ENCODE measurements around the gene C1orf122. TPM values are rescaled to one million over a fixed set of nuclear protein-coding genes. Genes with fewer than 3 reads are reported as not detected.
A peak's percentile ranks its signal among the peaks of the same experiment; 100 is the strongest.

Gene C1orf122
- total and polyA plus RNA-seq, 2 of the 13 experiments (the other 11 are each of a cell fraction or from before 2014, with no cell fraction given): 18.7 to 40.6 TPM

DNA sequence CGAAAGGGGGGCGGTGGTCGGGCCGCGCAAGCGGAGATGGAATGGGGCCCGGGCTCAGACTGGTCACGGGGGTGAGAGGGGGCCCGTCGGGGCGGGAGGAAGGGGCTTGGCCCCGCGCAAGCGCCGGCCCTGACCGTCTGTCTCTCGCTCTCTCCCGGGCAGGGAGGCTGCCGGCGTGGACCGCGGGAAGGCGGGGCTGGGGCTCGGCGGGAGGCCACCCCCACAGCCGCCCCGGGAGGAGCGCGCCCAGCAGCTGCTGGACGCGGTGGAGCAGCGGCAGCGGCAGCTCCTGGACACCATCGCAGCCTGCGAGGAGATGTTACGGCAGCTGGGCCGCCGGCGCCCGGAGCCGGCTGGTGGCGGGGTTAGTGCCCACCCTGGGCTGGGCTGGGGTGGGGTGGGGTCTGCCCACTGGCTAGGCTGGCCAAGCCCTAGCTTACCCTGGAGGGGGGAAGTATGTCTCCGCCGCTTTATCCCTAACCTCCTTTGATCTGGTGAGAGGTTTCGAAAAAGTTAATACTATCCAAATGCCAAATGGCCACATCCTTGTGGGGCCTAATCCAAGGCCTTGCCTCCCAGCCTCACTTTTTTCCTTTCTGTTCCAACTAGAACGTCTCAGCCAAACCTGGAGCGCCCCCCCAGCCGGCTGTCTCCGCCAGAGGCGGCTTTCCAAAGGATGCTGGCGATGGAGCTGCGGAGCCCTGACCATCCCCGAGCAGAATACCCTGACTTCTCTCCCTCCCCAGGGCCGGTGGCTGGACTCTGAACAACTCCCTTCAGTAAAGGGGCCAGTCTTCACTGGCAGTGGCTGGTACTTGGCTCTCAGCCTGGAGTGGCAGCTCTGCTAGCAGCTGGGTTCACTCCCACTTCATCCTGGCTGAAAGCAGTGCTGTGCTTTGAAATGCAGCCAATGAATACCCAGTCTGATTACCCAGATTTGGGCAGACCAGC, 1.1 kb downstream of the C1orf122 start (continued):
- no peak for TF ChIP-seq CHCHD3 (CRISPR knock-in tag; IDR thresholded peaks at IDR 0.05)
- TF ChIP-seq ZNF616 (CRISPR knock-in tag; IDR thresholded peaks at IDR 0.05; ENCODE audit: low read depth): no peak; the same call in 1 of the 2 replicates
- peak; percentile 18; the same call in 1 of the 2 replicates for TF ChIP-seq SALL1 (CRISPR knock-in tag; IDR thresholded peaks at IDR 0.05)
- TF ChIP-seq SRSF1 (optimal IDR thresholded peaks at IDR 0.05; ENCODE audit: low read depth, low read length): no peak
- TF ChIP-seq MATR3 (CRISPR knock-in tag; IDR thresholded peaks at IDR 0.05): no peak
- TF ChIP-seq TBX3 (IDR thresholded peaks at IDR 0.05; ENCODE audit: borderline replicate concordance): no peak
- no peak for TF ChIP-seq HNRNPK (IDR thresholded peaks at IDR 0.05; ENCODE audit: low read depth, low read length, poor library complexity, severe bottlenecking)
- peak; percentile 19; the same call in 1 of the 2 replicates for TF ChIP-seq HDAC1 (CRISPR knock-in tag; IDR thresholded peaks at IDR 0.05)
- no peak for TF ChIP-seq JUND (CRISPR knock-in tag; IDR thresholded peaks at IDR 0.05)
- 0 out of 2 replicates have a peak, but pooled peaks have one; percentile 65 for TF ChIP-seq ZNF761 (CRISPR knock-in tag; conservative IDR thresholded peaks at IDR 0.05)
- no peak for TF ChIP-seq KAT2B (IDR thresholded peaks at IDR 0.05; ENCODE audit: borderline replicate concordance, low read depth, low read length)
- TF ChIP-seq ZNF773 (CRISPR knock-in tag; IDR thresholded peaks at IDR 0.05; ENCODE audit: borderline replicate concordance): no peak
- TF ChIP-seq, protein P1, sequence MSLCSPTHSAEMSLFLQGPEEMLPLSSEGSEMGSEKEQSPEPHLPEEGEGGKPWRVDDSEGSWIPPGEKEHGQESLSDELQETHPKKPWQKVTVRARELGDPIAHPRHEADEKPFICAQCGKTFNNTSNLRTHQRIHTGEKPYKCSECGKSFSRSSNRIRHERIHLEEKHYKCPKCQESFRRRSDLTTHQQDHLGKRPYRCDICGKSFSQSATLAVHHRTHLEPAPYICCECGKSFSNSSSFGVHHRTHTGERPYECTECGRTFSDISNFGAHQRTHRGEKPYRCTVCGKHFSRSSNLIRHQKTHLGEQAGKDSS (CRISPR knock-in tag; IDR thresholded peaks at IDR 0.05; ENCODE audit: borderline replicate concordance, low read depth): 0 out of 2 replicates have a peak, but pooled peaks have one; percentile 19
- TF ChIP-seq KMT2A (CRISPR knock-in tag; IDR thresholded peaks at IDR 0.05): 0 out of 2 replicates have a peak, but pooled peaks have one; percentile 13
- TF ChIP-seq POLR2A (IDR thresholded peaks at IDR 0.05; ENCODE audit: insufficient read depth in 1 of 2, low read depth in 2 of 2, low read length in 2 of 2): no peak
- no peak for TF ChIP-seq TSC22D2 (CRISPR knock-in tag; IDR thresholded peaks at IDR 0.05; ENCODE audit: borderline replicate concordance)
- TF ChIP-seq RELA (CRISPR knock-in tag; IDR thresholded peaks at IDR 0.05): no peak
- no peak for TF ChIP-seq ZNF891 (CRISPR knock-in tag; IDR thresholded peaks at IDR 0.05)
- no peak for TF ChIP-seq SPEN (CRISPR knock-in tag; IDR thresholded peaks at IDR 0.05; ENCODE audit: low read depth)
- TF ChIP-seq ZNF20 (CRISPR knock-in tag; IDR thresholded peaks at IDR 0.05): no peak
- TF ChIP-seq, protein P2, sequence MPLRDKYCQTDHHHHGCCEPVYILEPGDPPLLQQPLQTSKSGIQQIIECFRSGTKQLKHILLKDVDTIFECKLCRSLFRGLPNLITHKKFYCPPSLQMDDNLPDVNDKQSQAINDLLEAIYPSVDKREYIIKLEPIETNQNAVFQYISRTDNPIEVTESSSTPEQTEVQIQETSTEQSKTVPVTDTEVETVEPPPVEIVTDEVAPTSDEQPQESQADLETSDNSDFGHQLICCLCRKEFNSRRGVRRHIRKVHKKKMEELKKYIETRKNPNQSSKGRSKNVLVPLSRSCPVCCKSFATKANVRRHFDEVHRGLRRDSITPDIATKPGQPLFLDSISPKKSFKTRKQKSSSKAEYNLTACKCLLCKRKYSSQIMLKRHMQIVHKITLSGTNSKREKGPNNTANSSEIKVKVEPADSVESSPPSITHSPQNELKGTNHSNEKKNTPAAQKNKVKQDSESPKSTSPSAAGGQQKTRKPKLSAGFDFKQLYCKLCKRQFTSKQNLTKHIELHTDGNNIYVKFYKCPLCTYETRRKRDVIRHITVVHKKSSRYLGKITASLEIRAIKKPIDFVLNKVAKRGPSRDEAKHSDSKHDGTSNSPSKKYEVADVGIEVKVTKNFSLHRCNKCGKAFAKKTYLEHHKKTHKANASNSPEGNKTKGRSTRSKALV (CRISPR knock-in tag; IDR thresholded peaks at IDR 0.05): no peak
- TF ChIP-seq JUNB (CRISPR knock-in tag; IDR thresholded peaks at IDR 0.05; ENCODE audit: borderline replicate concordance): no peak
- TF ChIP-seq, protein P3, sequence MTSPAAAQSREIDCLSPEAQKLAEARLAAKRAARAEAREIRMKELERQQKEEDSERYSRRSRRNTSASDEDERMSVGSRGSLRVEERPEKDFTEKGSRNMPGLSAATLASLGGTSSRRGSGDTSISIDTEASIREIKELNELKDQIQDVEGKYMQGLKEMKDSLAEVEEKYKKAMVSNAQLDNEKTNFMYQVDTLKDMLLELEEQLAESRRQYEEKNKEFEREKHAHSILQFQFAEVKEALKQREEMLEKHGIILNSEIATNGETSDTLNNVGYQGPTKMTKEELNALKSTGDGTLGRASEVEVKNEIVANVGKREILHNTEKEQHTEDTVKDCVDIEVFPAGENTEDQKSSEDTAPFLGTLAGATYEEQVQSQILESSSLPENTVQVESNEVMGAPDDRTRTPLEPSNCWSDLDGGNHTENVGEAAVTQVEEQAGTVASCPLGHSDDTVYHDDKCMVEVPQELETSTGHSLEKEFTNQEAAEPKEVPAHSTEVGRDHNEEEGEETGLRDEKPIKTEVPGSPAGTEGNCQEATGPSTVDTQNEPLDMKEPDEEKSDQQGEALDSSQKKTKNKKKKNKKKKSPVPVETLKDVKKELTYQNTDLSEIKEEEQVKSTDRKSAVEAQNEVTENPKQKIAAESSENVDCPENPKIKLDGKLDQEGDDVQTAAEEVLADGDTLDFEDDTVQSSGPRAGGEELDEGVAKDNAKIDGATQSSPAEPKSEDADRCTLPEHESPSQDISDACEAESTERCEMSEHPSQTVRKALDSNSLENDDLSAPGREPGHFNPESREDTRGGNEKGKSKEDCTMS (CRISPR knock-in tag; conservative IDR thresholded peaks at IDR 0.05): no peak
- peak; percentile 38; the same call in 1 of the 2 replicates for TF ChIP-seq ZNF230 (CRISPR knock-in tag; IDR thresholded peaks at IDR 0.05)
- TF ChIP-seq SOX5 (CRISPR knock-in tag; IDR thresholded peaks at IDR 0.05; ENCODE audit: borderline replicate concordance): no peak
